ENCODE data around the gene CD200R1L. TPM values are rescaled to one million over a fixed set of nuclear protein-coding genes. Genes with fewer than 3 reads are reported as not detected.

The CD200R1L gene
- total and polyA plus RNA-seq, 12 donors, result not detected

- 46 to 64% (median 57%) methylated on average over 2 of the region's 2 CpGs for WGBS, 4 donors
- H3K4me1 ChIP-seq (replicated peaks in 1 of 2), result no peaks in the 10 kb centered on the region
- TF ChIP-seq CTCF (IDR thresholded peaks at IDR 0.05), result no peak
- TF ChIP-seq POLR2A (IDR thresholded peaks at IDR 0.05), result no peak
- intact Hi-C loops (cut with DNase I), result no loop called here
- no peak for DNase-seq
- H3K27me3 ChIP-seq, result no peaks in the 10 kb centered on the region
- H3K9me3 ChIP-seq (replicated peaks in 1 of 3), result no peaks in the 10 kb centered on the region
- no peak overlapping the region for H3K27ac ChIP-seq
- H3K4me3 ChIP-seq, result no peak overlapping the region
- no peaks in the 10 kb centered on the region for H3K36me3 ChIP-seq (replicated peaks in 1 of 2)
These were observed 43.2 kb downstream of the CD200R1L start for GRCh38 chr3:112803467-112803866.

- intact Hi-C loops (cut with DNase I), result no loop called here
- H3K4me3 ChIP-seq, result no peak overlapping the region
- TF ChIP-seq CTCF (IDR thresholded peaks at IDR 0.05), result no peak
- H3K27ac ChIP-seq, result no peak overlapping the region
- DNase-seq, result no peak
- no peaks in the 10 kb centered on the region for H3K9me3 ChIP-seq (replicated peaks in 1 of 3)
- no peaks in the 10 kb centered on the region for H3K36me3 ChIP-seq (replicated peaks in 1 of 2)
- no peaks in the 10 kb centered on the region for H3K27me3 ChIP-seq
- H3K4me1 ChIP-seq (replicated peaks in 1 of 2), result no peaks in the 10 kb centered on the region
These were observed 44.3 kb downstream of the CD200R1L start for GRCh38 chr3:112802338-112802737.

GRCh38 chr3:112799946-112800345 is 46.7 kb downstream of the CD200R1L start:
- DNase-seq, result no peak
- intact Hi-C loops (cut with DNase I), result no loop called here
- H3K27me3 ChIP-seq, result no peaks in the 10 kb centered on the region

GRCh38 chr3:112794622-112795172 is 52.0 kb downstream of the CD200R1L start:
- Histone ChIP-seq H3K9me3 (replicated peaks in 1 of 3) (no peaks in the 10 kb centered on the region), H3K27ac (no peak overlapping the region), H3K27me3 (no peaks in the 10 kb centered on the region), H3K4me3 (no peak overlapping the region), H3K4me1 (replicated peaks in 1 of 2) (peaks cover 0 to 10% of the 10 kb centered on the region in 2 donors), H3K36me3 (replicated peaks in 1 of 2) (no peaks in the 10 kb centered on the region)
- DNase-seq, result no peak
- TF ChIP-seq POLR2A (IDR thresholded peaks at IDR 0.05) (no peak), CTCF (IDR thresholded peaks at IDR 0.05) (no peak)
- 29 to 33% (median 31%) methylated on average over 6 of the region's 6 CpGs for WGBS, 4 donors
- intact Hi-C loops (cut with DNase I), result no loop called here

More at GRCh38 chr3:112799946-112800345, 46.7 kb downstream of the CD200R1L start:
- Histone ChIP-seq H3K9me3 (replicated peaks in 1 of 3) (no peaks in the 10 kb centered on the region), H3K27ac (no peak overlapping the region), H3K4me3 (no peak overlapping the region), H3K36me3 (replicated peaks in 1 of 2) (no peaks in the 10 kb centered on the region), H3K4me1 (replicated peaks in 1 of 2) (peaks cover 0 to 7% of the 10 kb centered on the region in 2 donors)
- TF ChIP-seq POLR2A (IDR thresholded peaks at IDR 0.05), result no peak
- TF ChIP-seq CTCF (IDR thresholded peaks at IDR 0.05), result no peak
